Endodermal cell (in vitro differentiated cells): Measurements from ENCODE around the gene RNGTT. TPM values are rescaled to one million over a fixed set of nuclear protein-coding genes. Genes with fewer than 3 reads are reported as not detected.

Experiments
- DNase-seq: peaks from one replicate; pipeline ENCODE4 v3.0.0-alpha.2; 2017
- H3K27ac ChIP-seq: 2 replicates; pipeline ENCODE4 v1.5.1; 2013; ENCODE audit warnings: mild to moderate bottlenecking, low read depth, low read length, moderate library complexity
- H3K27me3 ChIP-seq: 2 replicates; pipeline ENCODE4 v1.6.1; 2013; ENCODE audit warnings: mild to moderate bottlenecking, low read length, moderate library complexity; ENCODE audit not compliant: insufficient read depth, control insufficient read depth, poor library complexity, severe bottlenecking
- H3K36me3 ChIP-seq: 2 replicates; pipeline ENCODE4 v1.7.0; 2013; ENCODE audit warnings: mild to moderate bottlenecking, low read length, moderate library complexity; ENCODE audit not compliant: control insufficient read depth, insufficient read depth
- H3K4me1 ChIP-seq: one replicate; pipeline ENCODE4 v1.7.0; 2013; ENCODE audit warnings: low read length; ENCODE audit not compliant: control insufficient read depth, insufficient read depth
- H3K4me3 ChIP-seq: 2 replicates; pipeline ENCODE4 v1.5.1; 2013; ENCODE audit warnings: mild to moderate bottlenecking, low read length, moderate library complexity
- H3K9ac ChIP-seq: 2 replicates; pipeline ENCODE4 v1.6.1; 2013; ENCODE audit warnings: mild to moderate bottlenecking, low read length, moderate library complexity; ENCODE audit not compliant: poor library complexity, severe bottlenecking; ENCODE audit errors: extremely low read depth
- H3K9me3 ChIP-seq: 2 replicates; pipeline ENCODE4 v1.6.1; 2013; ENCODE audit warnings: mild to moderate bottlenecking, low read length, moderate library complexity; ENCODE audit not compliant: control insufficient read depth
- H3K27ac Mint-ChIP-seq: 2 replicates; pipeline ENCODE4 v1.8.0; 2020; ENCODE audit warnings: mixed read lengths
- H3K27me3 Mint-ChIP-seq: 2 replicates; pipeline ENCODE4 v1.8.0; 2021; ENCODE audit warnings: mild to moderate bottlenecking, mixed read lengths; ENCODE audit not compliant: insufficient read depth
- H3K36me3 Mint-ChIP-seq: 2 replicates; pipeline ENCODE4 v1.8.0; 2020; ENCODE audit warnings: low read depth, mixed read lengths
- H3K4me1 Mint-ChIP-seq: 2 replicates; pipeline ENCODE4 v1.8.0; 2020; ENCODE audit warnings: mixed read lengths
- H3K4me3 Mint-ChIP-seq: 2 replicates; pipeline ENCODE4 v1.8.0; 2020; ENCODE audit warnings: mild to moderate bottlenecking, moderate library complexity, mixed read lengths
- H3K9me3 Mint-ChIP-seq: 2 replicates; pipeline ENCODE4 v1.8.0; 2020; ENCODE audit warnings: mild to moderate bottlenecking, mixed read lengths
- WGBS, 2 experiments: methylation state at CpG; one replicate each; pipeline versions ENCODE4 v1.1.5 to v1.1.7; 2013; ENCODE audit warnings: missing lambda C conversion rate in 2 of 2, mixed read lengths in 1 of 2; ENCODE audit not compliant: insufficient coverage in 1 of 2, insufficient read length in 1 of 2; 5-methylcytosine and 5-hydroxymethylcytosine counted together
- total RNA-seq, 2 donors: library from RNA; stranded (reverse); fragmentation: NEBNext Ultra II Directional in 1 of 2; extraction: Animal tissue kit (Norgen Biotek cat#: 25700) in 1 of 2; gene quantifications; 2 replicates in 1 of 2; 3 replicates in 1 of 2; pipeline ENCODE4 v1.2.1, GENCODE V29; 2021
- TF ChIP-seq, protein P1 (sequence below): fragments of 200-600 bp; sonication (generic); conservative IDR thresholded peaks from 2 replicates; pipeline ENCODE4 v1.5.0; 2021; ENCODE audit warnings: antibody characterized with exemption, mild to moderate bottlenecking

RNGTT gene
- total RNA-seq, 2 donors from 2014 or later = 21.5 to 28.7 TPM

DNA sequence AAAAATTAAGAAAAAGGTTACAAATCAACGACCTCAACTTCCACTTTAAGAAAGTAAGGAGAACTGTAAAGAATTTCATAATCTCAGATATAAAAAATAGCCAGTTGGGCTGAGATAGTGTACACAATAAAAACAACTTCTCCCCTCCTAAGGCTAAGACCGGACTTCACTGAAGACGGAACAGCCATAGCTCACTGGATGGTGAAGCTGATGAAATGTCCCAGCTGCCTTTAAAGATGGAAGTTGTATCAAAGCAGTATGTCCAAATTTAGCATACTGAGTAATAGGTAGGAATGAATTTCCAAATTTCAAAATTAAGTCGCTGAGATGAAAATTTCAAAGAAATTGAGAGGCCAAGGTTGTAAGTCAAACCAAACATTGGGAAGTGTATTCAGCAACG, 153.3 kb downstream of the RNGTT start:
- peaks cover 15% of the 10 kb centered on the region for H3K9me3 Mint-ChIP-seq
- TF ChIP-seq, protein P1, sequence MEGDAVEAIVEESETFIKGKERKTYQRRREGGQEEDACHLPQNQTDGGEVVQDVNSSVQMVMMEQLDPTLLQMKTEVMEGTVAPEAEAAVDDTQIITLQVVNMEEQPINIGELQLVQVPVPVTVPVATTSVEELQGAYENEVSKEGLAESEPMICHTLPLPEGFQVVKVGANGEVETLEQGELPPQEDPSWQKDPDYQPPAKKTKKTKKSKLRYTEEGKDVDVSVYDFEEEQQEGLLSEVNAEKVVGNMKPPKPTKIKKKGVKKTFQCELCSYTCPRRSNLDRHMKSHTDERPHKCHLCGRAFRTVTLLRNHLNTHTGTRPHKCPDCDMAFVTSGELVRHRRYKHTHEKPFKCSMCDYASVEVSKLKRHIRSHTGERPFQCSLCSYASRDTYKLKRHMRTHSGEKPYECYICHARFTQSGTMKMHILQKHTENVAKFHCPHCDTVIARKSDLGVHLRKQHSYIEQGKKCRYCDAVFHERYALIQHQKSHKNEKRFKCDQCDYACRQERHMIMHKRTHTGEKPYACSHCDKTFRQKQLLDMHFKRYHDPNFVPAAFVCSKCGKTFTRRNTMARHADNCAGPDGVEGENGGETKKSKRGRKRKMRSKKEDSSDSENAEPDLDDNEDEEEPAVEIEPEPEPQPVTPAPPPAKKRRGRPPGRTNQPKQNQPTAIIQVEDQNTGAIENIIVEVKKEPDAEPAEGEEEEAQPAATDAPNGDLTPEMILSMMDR = no peak
- H3K4me3 Mint-ChIP-seq = no peak overlapping the region
- no peak overlapping the region for H3K27ac Mint-ChIP-seq
- Histone ChIP-seq H3K9ac (no peak overlapping the region), H3K36me3 (peaks cover 4% of the 10 kb centered on the region), H3K4me3 (no peak overlapping the region), H3K27me3 (no peaks in the 10 kb centered on the region), H3K9me3 (peaks cover 12% of the 10 kb centered on the region), H3K27ac (no peak overlapping the region), H3K4me1 (no peaks in the 10 kb centered on the region)
- H3K36me3 Mint-ChIP-seq = peaks cover 24% of the 10 kb centered on the region
- 89 to 95% methylated on average over 4 to 5 of the region's 5 CpGs for WGBS, 2 experiments
- peaks cover 3% of the 10 kb centered on the region for H3K4me1 Mint-ChIP-seq
- no peak for DNase-seq
- no peaks in the 10 kb centered on the region for H3K27me3 Mint-ChIP-seq

- Histone ChIP-seq H3K4me1 (no peaks in the 10 kb centered on the region), H3K27ac (no peak overlapping the region), H3K9ac (no peak overlapping the region), H3K27me3 (no peaks in the 10 kb centered on the region), H3K36me3 (peaks cover 4% of the 10 kb centered on the region), H3K9me3 (peaks cover 12% of the 10 kb centered on the region), H3K4me3 (no peak overlapping the region)
- TF ChIP-seq, protein P1 = no peak
- H3K4me3 Mint-ChIP-seq = no peak overlapping the region
- H3K27me3 Mint-ChIP-seq = no peaks in the 10 kb centered on the region
- H3K4me1 Mint-ChIP-seq = no peaks in the 10 kb centered on the region
- H3K27ac Mint-ChIP-seq = no peak overlapping the region
- peaks cover 24% of the 10 kb centered on the region for H3K36me3 Mint-ChIP-seq
- peaks cover 15% of the 10 kb centered on the region for H3K9me3 Mint-ChIP-seq
- no peak for DNase-seq
Measured at GRCh38 chr6:88808381-88808780, 155.0 kb downstream of the RNGTT start.

DNA sequence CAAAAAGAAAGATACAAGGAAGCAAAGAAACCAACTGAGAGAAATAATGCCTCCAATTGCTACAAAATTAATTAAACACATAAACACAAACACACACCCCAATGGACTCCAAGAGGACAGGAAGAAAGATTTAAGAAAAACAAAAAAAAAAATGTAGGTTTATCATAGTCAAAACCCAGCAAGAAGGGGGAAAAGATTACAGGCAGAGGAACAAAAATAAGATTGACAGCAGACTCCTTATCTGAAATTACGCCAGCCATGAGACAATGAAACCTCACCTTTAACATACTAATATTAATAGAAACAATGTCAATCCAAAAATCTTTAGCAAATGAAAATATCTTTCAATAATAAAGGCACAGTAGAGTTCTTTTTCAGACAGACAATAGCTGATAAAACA, 155.8 kb downstream of the RNGTT start:
- 100% methylated on average over 1 of the region's 1 CpG; no CpG with 5 or more reads in 1 of the 2 experiments for WGBS, 2 experiments
- H3K27me3 Mint-ChIP-seq = no peaks in the 10 kb centered on the region
- Histone ChIP-seq H3K9ac (no peak overlapping the region), H3K4me1 (no peaks in the 10 kb centered on the region), H3K27me3 (no peaks in the 10 kb centered on the region), H3K27ac (no peak overlapping the region), H3K36me3 (peaks cover 4% of the 10 kb centered on the region), H3K4me3 (no peak overlapping the region), H3K9me3 (peaks cover 12% of the 10 kb centered on the region)
- H3K4me1 Mint-ChIP-seq = no peaks in the 10 kb centered on the region
- TF ChIP-seq, protein P1 = no peak
- DNase-seq = no peak
- peaks cover 15% of the 10 kb centered on the region for H3K9me3 Mint-ChIP-seq
- no peak overlapping the region for H3K4me3 Mint-ChIP-seq
- H3K36me3 Mint-ChIP-seq = peaks cover 24% of the 10 kb centered on the region
- no peak overlapping the region for H3K27ac Mint-ChIP-seq
